Stimulated activated CD8-positive, alpha-beta memory T cell treated with anti-CD3 and anti-CD28 coated beads, Interleukin-15, amount 100 ng/mL, for 24 hours (primary cell): ENCODE measurements around the gene TTLL7.
"Not testable (repeated sequence)": the region's sequence is repeated elsewhere in the genome, so short reads cannot be mapped to it uniquely, and the experiment has no call there.

Experiments
- DNase-seq: peaks from one replicate; pipeline ENCODE4 v3.0.0-alpha.2; 2020; ENCODE audit warnings: low read depth

The TTLL7 gene

GRCh38 chr1:83996621-83997020, 2.3 kb downstream of the TTLL7 start:
- no peak for DNase-seq

GRCh38 chr1:83996191-83996590, 2.7 kb downstream of the TTLL7 start:
- no peak for DNase-seq

GRCh38 chr1:83995649-83996048, 3.3 kb downstream of the TTLL7 start:
- DNase-seq = no peak

- no peak for DNase-seq
Observed at GRCh38 chr1:83994111-83994510, 4.8 kb downstream of the TTLL7 start.

GRCh38 chr1:83990734-83991133, 8.2 kb downstream of the TTLL7 start:
- DNase-seq = no peak

GRCh38 chr1:83985048-83985447, 13.9 kb downstream of the TTLL7 start:
- no peak for DNase-seq

- not testable (repeated sequence) for DNase-seq
Observed at GRCh38 chr1:83983918-83984317, 15.0 kb downstream of the TTLL7 start.

GRCh38 chr1:83978056-83978455, 20.9 kb downstream of the TTLL7 start:
- DNase-seq = no peak

- DNase-seq = no peak
Observed at GRCh38 chr1:83976920-83977319, 22.0 kb downstream of the TTLL7 start.

- DNase-seq = no peak
Observed at GRCh38 chr1:83970802-83971201, 28.1 kb downstream of the TTLL7 start.

GRCh38 chr1:83970114-83970513, 28.8 kb downstream of the TTLL7 start:
- DNase-seq = no peak

- no peak for DNase-seq
Observed at GRCh38 chr1:83967336-83967735, 31.6 kb downstream of the TTLL7 start.

GRCh38 chr1:83964153-83964552, 34.8 kb downstream of the TTLL7 start:
- no peak for DNase-seq

- no peak for DNase-seq
Observed at GRCh38 chr1:83961571-83962295, 37.2 kb downstream of the TTLL7 start.

GRCh38 chr1:83960669-83961277, 38.2 kb downstream of the TTLL7 start:
- DNase-seq = no peak

GRCh38 chr1:83959824-83960498, 39.0 kb downstream of the TTLL7 start:
- DNase-seq = no peak

- no peak for DNase-seq
Observed at GRCh38 chr1:83958704-83959103, 40.2 kb downstream of the TTLL7 start.

GRCh38 chr1:83954166-83954823, 44.6 kb downstream of the TTLL7 start:
- DNase-seq = no peak

GRCh38 chr1:83950106-83950661, 48.7 kb downstream of the TTLL7 start:
- DNase-seq = no peak

- no peak for DNase-seq
Observed at GRCh38 chr1:83942914-83943313, 56.0 kb downstream of the TTLL7 start.

- no peak for DNase-seq
Observed at GRCh38 chr1:83934550-83934949, 64.4 kb downstream of the TTLL7 start.

- DNase-seq = no peak
Observed at GRCh38 chr1:83932693-83933092, 66.2 kb downstream of the TTLL7 start.

- DNase-seq = no peak
Observed at GRCh38 chr1:83932281-83932680, 66.7 kb downstream of the TTLL7 start.
